ENCODE results near the gene SEMA6D.
A peak's percentile ranks its signal among the peaks of the same experiment; 100 is the strongest.
"Not testable (repeated sequence)": the region's sequence is repeated elsewhere in the genome, so short reads cannot be mapped to it uniquely, and the experiment has no call there.

The SEMA6D gene

DNA sequence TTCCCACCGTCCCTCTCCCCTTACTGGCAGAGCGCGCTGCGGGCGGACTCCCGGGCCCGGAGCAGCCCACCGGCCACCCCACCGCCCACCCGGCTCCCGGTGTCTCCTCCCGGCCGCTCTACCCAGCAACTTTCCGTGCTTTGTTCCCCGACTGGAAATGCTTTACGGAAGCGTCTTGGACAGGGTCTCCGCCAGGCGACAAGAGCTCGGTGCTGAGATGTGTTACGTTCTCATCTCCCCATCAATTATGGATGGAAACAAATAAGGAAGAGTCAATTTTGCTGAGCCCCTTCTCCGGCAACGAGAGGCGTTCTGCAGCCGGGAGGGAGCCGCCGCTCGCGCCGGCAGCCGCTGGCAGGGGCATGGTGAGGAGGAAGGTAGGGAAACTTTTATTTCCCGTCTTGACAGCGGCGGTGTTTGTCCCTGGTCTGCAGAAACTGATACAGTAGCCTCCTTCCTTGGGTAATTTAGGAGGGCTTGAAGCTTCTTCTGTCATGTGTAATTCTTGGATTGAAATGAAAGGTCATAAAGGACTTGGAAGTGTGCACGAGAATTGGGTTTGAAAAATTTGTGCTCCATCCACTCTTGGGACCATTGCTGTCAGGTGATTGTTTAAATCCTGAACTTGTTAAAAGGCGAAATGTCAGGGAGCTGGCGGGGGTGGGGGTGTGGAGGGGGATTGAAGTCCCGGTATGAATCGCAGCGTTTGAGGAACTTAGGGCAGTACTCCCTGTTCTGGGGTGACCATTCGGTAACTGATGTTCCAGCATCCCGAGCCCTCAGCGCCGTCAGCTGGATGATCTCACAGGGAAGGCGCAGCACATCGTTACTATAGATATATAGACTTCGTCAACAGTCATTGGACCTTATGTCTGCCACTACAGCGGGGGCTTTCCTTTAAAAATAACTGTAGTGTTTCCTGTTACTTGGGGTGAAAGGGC is 1.5 kb downstream of the SEMA6D start:
- DNase-seq, result peak; percentile 57

DNA sequence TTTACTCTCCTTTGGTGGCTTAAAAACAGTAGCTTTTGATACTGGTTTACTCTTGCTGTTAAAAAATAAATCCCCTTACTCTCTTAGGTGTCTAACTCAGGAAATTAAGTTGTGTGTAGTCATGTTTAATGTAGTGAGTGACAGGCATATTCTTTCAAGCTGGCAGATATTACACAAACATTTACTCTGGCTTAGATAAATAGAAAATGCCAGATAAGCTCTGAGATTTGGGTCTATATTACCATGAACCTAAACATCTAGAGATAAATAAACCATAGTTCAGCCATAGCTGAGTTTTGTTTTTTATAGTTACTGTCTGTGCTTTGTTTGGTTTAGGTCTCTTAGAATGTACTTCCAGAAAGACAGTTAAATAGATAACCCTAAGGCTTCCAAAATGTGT is 2.4 kb downstream of the SEMA6D start:
- DNase-seq, result no peak

DNA sequence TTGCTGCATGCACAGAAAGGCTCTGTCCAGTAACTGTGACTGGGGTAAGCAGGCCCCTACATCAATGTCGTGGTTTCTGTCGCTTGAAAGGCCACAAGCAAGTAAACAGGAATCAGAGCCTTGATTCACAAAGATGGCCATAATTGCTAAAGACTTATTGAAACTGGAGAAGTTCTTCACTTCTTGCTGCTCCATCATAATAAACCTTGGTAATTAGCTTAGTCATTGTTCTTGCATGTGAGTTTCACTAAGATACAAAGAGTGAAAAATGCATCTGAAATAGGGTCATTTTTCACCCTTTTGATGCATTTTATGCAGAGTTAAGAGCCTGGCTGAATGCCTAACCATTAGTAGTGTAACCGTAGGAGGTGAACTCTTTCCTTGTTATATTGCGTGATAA is 3.2 kb downstream of the SEMA6D start:
- DNase-seq, result no peak

DNA sequence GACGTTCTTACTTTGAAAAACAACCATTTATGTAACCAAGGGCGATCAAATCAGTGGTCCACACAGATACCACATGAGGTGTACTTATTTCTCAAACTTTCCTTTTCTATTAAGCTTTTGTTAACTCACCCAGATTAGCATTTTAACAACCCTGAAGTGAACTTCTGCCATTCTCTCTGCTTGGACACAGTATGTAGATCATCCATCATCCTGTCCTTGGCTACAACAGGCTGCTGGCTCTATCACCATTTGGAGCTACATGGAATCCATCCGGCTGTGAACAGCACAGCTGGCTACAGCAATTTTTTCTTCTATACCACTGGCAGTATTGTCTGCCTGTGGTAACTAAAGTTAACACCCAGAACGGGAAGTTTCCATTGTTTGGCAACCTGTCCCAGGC is 4.4 kb downstream of the SEMA6D start:
- DNase-seq, result no peak

DNA sequence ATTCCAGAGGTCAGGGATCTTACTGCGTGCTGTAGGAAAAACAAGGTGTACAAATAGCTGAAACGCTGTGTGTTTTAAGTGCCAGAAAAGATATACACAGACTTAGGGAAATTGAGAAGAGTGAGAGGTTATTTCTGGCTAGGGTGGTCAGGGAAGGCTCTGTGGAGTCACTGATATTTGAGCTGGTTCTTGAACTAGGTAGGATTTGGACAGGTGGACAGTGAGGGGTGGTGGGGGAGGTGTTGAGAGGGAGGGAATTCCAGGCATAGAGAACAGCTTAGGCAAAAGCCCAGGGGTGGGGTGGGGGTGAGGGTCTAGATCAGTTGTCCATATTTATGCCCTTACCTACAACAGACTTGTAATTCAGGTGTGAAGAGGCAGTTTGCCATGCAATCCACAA is 7.0 kb downstream of the SEMA6D start:
- DNase-seq, result no peak

DNA sequence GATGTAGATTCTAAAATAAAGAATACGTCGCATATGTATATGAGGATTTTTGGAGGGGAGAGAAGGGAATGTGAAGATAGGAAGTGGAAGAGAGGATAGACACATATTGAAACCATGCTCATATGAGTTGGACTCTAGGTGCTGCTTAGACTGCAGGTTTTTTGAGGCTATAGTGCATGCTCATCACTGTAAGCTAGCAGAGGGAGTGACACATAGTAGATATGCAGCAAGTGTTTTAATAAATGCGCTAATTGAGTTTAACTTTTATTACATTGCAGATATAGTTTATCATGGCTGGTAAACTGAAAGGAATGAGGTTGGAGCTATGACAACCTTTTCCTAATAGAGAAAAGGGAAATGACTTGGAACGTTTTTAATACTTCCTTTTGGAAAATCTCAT is 7.7 kb downstream of the SEMA6D start:
- DNase-seq, result no peak

DNA sequence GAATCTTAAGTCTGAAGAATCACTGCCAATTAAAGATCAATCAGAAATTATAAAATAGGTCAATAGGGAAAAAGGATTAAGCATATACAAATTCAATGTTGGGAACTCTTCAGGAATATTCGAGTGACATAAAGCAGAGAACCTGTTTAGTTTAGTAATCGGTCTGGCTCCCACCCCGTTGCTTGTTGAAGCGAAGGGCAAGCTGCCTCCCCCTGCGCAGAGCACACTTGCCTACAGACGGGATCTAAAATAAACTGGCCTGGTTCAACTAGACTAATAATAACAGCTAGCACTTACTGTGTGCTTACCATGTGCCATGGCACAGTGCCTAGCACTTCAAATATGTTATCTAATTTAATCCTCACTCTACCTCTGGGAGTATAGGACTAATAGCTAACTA is 8.6 kb downstream of the SEMA6D start:
- DNase-seq, result no peak

DNA sequence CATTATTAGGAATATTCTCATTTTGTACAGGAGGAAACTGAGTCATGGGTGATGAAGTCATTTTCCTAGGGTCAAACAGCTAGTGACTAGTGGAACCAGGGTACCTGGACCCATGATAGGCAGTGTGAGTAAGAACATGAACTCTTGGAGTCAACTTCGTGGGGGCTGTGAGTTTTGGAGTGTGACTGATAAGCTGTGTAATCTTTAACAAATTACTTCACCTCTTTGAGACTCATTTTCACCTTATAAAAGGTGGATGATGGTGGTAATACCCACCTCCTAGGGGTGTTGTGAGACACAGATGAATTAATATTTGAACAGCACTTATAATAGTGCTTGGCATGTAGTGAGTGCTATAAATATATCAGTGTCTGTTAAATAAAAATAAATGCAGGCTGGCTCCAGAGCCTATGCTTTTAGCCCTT is 9.1 kb downstream of the SEMA6D start:
- DNase-seq, result no peak

DNA sequence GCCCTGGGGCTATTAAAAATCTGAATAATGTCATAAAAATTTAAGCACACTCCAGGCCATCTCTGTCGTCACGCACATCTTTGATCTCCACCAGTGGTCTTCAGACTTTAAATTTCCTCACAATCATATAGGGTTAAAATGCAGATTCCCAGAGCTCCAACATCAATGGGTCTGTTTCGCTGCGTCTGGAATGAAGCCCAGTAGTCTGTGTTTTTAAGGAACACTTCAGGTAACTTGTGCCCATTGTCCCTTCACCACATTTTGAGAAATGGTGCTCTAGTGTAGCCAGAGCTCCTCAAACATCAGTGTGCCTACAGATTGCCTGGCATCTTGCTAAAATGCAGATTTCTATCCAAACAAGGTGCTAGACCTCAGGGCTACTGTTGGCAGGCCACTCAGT is 9.8 kb downstream of the SEMA6D start:
- no peak for DNase-seq

DNA sequence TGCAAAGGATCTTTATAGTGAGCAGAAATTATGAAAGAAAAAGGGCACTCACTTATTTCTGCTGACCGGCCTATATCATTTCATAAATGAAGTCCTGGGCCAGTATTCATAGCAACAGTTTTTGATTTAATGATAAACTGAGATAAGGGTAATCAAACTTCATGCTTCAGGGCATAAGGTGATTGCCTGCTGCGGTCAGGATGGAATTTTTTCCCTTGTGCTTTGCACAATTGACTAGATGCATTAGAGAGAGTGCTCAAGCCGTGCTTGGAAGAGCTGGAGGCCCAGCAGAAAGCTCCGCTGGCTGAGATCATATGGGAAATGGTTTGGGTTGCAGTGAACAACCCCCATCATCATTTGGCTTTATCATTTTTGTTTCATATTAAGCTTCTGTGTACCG is 10.4 kb downstream of the SEMA6D start:
- no peak for DNase-seq

DNA sequence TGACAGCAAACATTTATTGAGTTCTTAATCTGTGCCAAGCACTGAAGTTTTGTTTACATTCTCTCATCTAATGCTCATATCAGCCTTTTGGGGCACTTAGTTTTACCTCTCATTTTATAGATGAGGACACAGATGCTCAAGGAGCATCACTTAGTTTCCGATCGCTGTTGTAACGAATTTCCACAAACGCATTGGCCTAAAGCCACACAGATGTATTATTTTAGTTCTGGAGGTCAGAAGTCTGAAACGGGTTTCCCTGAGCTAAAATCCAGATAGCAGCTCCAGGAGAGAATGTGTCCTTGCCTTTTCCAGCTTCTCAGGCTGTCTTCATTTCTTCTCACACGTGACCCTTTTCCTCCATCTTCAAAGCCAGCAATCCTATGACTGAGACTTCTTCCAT is 11.1 kb downstream of the SEMA6D start:
- DNase-seq, result no peak

DNA sequence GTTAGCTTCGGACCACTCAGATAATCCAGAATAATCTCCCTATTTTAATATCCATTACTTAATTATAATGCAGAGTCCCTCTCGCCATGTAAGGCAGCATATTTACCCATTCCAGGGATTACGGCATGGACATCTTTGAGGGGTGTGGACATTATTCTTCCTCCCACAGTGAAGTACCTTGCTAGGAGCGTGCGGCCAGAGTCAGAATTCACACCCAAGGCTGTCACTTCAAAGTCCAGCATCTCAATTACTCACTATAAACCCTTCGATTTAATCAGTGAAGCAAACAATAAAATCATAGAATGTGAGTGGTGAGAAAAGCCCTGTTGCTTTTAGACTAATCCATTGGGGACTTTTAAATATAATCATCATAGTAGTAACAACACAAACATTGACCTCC is 11.6 kb downstream of the SEMA6D start:
- no peak for DNase-seq

DNA sequence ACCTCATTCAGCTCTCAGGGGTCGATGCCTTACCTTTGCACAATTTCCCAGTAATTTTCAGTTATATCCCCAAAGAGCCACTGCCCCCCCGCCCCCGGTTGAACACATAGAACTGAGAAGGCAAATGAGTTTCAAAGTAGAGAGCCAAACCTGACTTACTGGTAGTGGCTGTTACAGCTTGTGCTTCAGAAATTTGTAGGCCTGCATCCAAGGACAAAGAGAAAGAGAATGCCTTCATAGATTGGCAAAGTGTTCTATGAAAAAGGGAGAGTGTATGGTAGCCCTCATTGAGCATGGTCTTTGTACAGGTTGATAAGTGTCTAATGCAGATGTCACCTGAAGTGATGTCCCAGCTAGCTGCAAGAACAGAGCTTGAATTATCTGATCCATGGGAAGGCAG is 13.9 kb downstream of the SEMA6D start:
- no peak for DNase-seq

DNA sequence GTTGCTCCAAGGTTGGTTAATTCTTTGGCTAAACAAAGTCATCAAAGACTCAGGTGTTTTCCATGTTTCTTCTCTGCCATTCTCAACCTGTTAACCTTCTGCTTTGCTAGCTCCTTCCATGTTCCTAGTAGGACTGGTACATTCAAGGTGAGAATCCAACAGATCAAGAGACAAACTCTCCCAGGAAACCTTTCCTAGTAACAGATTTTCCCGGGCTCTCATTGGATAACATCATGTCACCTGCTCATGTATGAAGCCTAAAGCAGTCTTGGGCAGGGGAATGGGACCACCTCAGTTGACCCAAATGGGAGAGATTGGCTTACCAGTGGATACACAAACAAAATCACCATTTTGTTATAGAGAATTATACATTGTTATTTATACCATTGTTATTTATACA is 14.9 kb downstream of the SEMA6D start:
- no peak for DNase-seq

DNA sequence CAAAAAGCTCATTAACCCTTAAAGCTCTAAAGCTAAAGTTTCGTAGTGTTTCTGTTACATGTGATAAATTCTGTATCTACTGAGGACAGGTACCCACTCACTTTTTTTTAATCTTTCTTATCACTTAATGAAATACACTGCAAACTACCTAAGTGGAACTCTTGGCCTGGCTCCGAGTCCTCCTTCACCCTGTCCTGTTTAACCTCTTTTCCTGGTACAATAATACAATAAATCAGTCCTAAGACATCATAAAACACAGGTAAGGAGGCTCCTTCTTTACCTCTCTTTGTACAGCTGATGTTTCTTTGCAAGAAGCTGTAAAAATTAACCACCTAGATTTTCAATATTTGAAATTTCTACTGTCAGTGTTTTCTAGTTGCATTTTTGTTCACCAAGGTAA is 15.8 kb downstream of the SEMA6D start:
- no peak for DNase-seq

DNA sequence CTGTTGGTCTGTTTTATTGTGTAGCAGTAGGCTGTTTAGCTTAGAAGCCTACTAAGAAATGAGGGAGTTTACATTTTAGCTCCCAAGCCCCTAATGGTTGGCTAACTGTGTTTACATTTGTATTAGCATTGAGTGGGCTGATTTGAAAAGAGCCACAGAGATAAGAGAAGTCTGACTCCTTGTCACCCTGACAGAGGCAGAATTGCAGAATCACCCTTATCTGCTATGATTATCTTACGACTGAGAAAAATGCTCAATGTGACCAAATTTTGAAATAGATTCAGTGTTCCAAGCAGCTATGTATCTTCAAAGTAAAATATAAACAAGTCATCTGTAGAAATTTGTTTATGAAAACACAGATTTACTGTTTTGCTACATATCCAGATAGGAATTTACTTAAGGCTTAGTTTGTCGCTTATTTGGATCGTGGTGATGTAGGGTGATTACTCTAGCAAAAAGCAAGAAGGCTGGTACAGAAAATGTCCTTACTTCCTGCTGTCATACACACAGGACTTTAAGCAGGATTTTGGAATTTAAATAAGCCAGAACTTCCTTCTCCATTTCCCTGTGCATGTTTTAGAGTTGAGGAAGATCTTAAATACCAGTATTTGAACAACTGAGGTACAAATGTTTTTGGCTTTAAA is 19.0 kb downstream of the SEMA6D start:
- DNase-seq, result no peak

DNA sequence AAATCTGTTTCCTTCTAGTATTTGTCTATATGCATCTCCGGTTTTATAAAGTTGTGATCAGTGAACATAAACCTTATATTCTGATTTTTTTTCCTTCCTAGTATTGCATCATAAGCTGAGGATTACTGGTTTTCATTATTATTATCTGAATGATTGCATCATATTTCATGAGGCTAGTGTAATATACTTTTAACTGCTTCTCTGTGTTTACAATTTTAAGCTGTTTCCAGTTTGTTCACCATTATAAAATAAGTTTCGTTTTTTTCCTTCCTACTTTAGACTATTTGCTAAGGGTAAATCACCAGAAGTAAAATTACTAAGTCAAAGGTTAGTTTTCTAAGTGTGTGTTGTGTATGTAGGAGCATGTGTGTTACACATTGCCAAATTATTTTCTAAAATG is 20.2 kb downstream of the SEMA6D start:
- DNase-seq, result no peak

DNA sequence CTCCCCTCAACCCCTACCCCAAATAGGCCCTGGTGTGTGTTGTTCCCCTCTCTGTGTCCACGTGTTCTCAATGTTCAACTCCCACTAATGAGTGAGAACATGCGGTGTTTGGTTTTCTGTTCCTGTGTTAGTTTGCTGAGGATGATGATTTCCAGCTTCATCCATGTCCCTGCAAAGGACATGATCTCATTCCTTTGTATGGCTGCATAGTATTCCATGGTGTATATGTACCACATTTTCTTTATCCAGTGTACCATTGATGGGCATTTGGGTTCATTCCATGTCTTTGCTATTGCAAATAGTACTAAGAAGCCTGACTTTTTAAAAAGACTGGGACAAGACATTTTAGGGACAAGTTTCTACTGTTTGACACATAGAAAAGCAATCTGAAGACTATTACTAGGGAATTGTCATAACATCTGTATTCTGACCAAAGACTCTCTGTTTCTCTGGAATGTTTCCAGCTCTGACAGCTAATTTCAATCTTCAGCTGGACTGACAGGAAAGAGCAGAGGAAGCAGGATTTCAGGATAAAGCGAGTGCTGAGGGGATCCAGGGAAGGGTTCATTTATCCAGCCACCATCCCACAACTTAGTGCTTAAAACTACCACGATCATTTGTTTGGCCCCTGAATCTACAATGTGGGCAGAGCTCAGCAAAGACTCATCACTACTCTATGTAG is 21.0 kb downstream of the SEMA6D start:
- not testable (repeated sequence) for DNase-seq

DNA sequence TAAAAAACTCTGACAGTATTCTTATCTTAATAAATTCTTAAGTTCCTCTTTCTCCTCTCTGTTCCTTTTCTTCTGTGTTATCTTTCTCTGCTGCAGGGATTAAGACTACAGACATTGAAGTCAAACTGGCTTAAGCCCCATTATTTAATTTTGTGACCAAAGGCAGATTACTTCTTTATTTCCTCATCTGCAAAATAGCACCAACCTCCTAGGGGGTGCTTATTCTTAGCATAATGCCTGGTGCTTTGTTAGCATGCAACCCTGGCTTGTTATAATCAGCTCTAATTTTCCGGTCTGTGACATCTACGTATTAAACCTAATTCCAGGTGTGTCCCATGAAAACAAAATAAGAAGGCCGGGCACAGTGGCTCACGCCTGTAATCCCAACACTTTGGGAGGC is 23.8 kb downstream of the SEMA6D start:
- DNase-seq, result no peak

DNA sequence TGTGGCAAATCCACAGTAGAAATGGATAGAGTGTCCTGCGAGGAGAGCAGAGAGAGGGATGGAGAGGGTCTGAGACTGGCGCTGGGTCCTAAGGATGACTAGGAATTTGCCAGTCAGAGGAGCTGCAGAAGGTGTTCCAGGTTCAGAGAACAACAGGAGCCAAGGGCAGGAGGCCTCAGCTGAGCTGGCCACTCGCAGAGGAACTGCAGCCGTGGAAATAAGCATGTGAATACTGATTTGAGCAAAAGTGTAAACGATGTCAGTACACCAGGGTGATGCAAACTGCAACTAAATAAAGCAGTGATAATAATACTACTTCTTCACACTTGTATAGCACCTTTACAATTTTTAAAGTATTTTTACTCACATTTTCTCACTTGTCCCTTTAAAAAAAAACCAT is 24.6 kb downstream of the SEMA6D start:
- no peak for DNase-seq

DNA sequence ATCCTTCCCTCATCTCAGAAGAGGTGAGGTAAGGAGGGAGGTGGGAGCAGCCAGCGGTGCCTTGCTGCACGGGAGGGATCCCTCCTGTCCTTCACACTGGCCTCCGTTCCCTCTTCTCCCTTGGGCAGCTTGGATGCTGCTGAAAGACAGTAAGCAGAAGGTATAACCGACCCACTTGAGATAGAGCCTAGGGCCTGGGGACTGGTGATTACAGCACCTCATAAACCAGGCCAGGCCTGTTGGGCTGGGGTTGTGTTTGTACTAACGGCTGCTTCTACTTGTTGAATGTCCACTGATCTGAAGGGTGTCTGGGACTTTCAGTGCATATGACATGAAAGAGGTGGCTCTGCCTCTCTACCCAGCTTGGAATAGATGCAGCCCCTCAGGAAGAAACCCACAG is 25.0 kb downstream of the SEMA6D start:
- peak; percentile 84 for DNase-seq

DNA sequence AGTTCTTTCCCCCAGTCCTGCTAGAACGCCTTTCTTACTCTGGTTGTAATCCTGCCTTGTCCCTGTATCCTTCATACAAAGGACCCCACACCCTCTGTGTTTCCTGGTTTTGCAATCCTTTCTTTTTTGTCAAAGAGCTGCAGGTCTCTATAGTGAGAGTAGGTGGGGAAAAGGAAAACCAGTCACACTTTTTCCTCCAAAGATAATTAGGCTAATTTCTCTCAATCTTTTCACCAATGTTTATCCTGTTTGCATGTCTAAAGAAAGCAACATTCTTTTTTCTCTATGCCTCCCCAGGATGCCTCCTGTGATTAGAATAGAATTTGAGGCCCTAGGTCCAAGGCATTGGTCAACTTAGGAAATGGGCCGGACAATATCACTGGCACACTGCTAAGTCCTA is 25.4 kb downstream of the SEMA6D start:
- no peak for DNase-seq

DNA sequence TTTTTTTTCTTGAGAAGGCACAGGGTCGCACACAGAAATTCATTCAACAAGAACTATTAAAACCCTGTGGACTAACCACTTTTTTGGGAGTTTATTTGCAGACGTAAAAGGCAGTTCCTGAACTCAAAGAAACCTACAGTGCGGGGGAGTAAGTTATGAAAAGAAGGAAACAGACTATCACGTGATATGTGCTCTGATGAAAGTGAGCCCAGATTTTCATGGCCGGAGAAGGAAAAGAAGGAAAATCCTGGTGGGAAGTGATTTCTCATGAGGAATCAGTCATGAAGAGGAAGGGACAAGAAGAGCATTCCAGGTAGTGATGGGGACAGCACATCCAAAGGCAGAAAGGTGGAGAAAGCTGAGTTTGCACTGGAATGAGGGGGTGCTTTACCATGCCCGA is 26.1 kb downstream of the SEMA6D start:
- DNase-seq, result no peak

DNA sequence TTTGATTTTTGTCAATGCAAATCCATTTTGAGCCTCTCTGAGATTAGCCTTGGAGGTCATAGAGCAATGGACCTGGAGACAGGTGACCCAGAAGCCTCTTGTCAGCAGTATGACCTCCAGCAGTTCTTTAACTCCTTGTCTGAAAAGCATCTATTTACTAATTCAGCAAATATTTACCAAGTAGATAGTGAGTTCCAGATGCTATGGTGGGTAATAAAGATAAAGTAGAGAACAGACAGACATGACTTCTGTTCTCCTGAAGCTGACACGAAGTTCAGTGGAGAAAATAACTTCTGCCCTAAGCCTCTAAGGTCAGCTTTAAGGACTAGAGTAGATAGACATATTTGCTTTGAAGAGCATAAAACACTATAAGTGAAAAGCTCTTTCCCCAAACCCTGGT is 26.6 kb downstream of the SEMA6D start:
- no peak for DNase-seq

All from islet precursor cell (in vitro differentiated cells).